ENCODE results near the gene TRNAU1AP. TPM values are rescaled to one million over a fixed set of nuclear protein-coding genes. Genes with fewer than 3 reads are reported as not detected.

TRNAU1AP gene
- total and polyA plus RNA-seq, 10 of the 15 experiments (the other 5 are each of a cell fraction or from before 2014, with no cell fraction given) = 24.3 to 67.0 (median 31.8) TPM

GRCh38 chr1:28602536-28603439, 49.9 kb downstream of the TRNAU1AP start (continued):
- TF ChIP-seq MEF2B (IDR thresholded peaks at IDR 0.05; ENCODE audit: partially characterized antibody, poor library complexity, severe bottlenecking) = peak; percentile 47
- TF ChIP-seq, protein P1, sequence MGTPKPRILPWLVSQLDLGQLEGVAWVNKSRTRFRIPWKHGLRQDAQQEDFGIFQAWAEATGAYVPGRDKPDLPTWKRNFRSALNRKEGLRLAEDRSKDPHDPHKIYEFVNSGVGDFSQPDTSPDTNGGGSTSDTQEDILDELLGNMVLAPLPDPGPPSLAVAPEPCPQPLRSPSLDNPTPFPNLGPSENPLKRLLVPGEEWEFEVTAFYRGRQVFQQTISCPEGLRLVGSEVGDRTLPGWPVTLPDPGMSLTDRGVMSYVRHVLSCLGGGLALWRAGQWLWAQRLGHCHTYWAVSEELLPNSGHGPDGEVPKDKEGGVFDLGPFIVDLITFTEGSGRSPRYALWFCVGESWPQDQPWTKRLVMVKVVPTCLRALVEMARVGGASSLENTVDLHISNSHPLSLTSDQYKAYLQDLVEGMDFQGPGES (IDR thresholded peaks at IDR 0.05) = no peak
- no peak for TF ChIP-seq KDM1A (IDR thresholded peaks at IDR 0.05; ENCODE audit: borderline replicate concordance)
- no peak for TF ChIP-seq ZNF592 (IDR thresholded peaks at IDR 0.05)
- TF ChIP-seq ZBTB33 (IDR thresholded peaks at IDR 0.05) = no peak
- TF ChIP-seq EED (IDR thresholded peaks at IDR 0.05; ENCODE audit: low read depth) = no peak
- TF ChIP-seq NBN (IDR thresholded peaks at IDR 0.05) = peak; percentile 59
- no peak for TF ChIP-seq GABPA (IDR thresholded peaks at IDR 0.05; ENCODE audit: low read depth)
- TF ChIP-seq MTA3 (IDR thresholded peaks at IDR 0.05; ENCODE audit: borderline replicate concordance, low read length) = no peak
- no peak for TF ChIP-seq SIN3A (IDR thresholded peaks at IDR 0.05; ENCODE audit: low read depth, low read length)

All from GM12878 (cell line).